ENCODE measurements around the gene PRR5.

GRCh38 chr22:44723801-44724200 lies 21.8 kb downstream of the PRR5 start:
- no peak for TF ChIP-seq SIN3A (IDR thresholded peaks at IDR 0.05; ENCODE audit: borderline replicate concordance, insufficient read depth, low read length)
- TF ChIP-seq, protein P1, sequence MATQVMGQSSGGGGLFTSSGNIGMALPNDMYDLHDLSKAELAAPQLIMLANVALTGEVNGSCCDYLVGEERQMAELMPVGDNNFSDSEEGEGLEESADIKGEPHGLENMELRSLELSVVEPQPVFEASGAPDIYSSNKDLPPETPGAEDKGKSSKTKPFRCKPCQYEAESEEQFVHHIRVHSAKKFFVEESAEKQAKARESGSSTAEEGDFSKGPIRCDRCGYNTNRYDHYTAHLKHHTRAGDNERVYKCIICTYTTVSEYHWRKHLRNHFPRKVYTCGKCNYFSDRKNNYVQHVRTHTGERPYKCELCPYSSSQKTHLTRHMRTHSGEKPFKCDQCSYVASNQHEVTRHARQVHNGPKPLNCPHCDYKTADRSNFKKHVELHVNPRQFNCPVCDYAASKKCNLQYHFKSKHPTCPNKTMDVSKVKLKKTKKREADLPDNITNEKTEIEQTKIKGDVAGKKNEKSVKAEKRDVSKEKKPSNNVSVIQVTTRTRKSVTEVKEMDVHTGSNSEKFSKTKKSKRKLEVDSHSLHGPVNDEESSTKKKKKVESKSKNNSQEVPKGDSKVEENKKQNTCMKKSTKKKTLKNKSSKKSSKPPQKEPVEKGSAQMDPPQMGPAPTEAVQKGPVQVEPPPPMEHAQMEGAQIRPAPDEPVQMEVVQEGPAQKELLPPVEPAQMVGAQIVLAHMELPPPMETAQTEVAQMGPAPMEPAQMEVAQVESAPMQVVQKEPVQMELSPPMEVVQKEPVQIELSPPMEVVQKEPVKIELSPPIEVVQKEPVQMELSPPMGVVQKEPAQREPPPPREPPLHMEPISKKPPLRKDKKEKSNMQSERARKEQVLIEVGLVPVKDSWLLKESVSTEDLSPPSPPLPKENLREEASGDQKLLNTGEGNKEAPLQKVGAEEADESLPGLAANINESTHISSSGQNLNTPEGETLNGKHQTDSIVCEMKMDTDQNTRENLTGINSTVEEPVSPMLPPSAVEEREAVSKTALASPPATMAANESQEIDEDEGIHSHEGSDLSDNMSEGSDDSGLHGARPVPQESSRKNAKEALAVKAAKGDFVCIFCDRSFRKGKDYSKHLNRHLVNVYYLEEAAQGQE (IDR thresholded peaks at IDR 0.05; ENCODE audit: insufficient read depth in 1 of 2, low read depth in 2 of 2, low read length in 2 of 2), result no peak
- no peak for TF ChIP-seq POLR2AphosphoS5 (IDR thresholded peaks at IDR 0.05; ENCODE audit: low read depth, low read length)
